ENCODE measurements around the gene LSP1. TPM values are rescaled to one million over a fixed set of nuclear protein-coding genes. Genes with fewer than 3 reads are reported as not detected.

The LSP1 gene
- total and polyA plus RNA-seq, 2 of the 8 experiments (the other 6 are each of a cell fraction or from before 2014, with no cell fraction given) = 0.03 TPM; not detected in 1

GRCh38 chr11:1866226-1866625 lies 13.3 kb downstream of the LSP1 start:
- H3K79me2 ChIP-seq (ENCODE audit: control insufficient read depth in 1 of 2, insufficient read depth in 2 of 2, low read length in 2 of 2) = no peaks in the 10 kb centered on the region
- H2BK15ac ChIP-seq (ENCODE audit: low read length) = no peak overlapping the region
- no peak overlapping the region for H3K23ac ChIP-seq (ENCODE audit: insufficient read length)
- peaks cover 0 to 13% (median 5%) of the 10 kb centered on the region in 4 experiments; a peak in 5 of 7 replicates for H3K4me1 ChIP-seq (replicated peaks in 1 of 4; ENCODE audit: control insufficient read depth in 3 of 4, insufficient read depth in 4 of 4, low read length in 3 of 4)
- ChIA-PET POLR2A (ENCODE audit: partially characterized antibody) (no interaction called here), CTCF (ENCODE audit: partially characterized antibody) (interaction anchor here (0.7 to 4.1 kb wide), 9 partner anchors 10 to 284 kb away, joined by 3 to 23 read pairs (median 3); partner anchors contain the start of gene SYT8)
- peaks cover 0 to 3% (median 0%) of the 10 kb centered on the region in 4 experiments; a peak in 1 of 7 replicates for H3K27me3 ChIP-seq (replicated peaks in 1 of 4; ENCODE audit: control insufficient read depth in 3 of 4, extremely low read depth in 1 of 4, insufficient read depth in 3 of 4, low read length in 3 of 4)
- H3K27ac ChIP-seq (ENCODE audit: low read depth, low read length) = no peak overlapping the region
- no peak for TF ChIP-seq TAF7 (optimal IDR thresholded peaks at IDR 0.05; ENCODE audit: borderline replicate concordance, low read depth, low read length)
- TF ChIP-seq PHF8 (conservative IDR thresholded peaks at IDR 0.05; ENCODE audit: low read depth, low read length) = no peak
- TF ChIP-seq ASH2L (IDR thresholded peaks at IDR 0.05; ENCODE audit: low read length) = no peak
- TF ChIP-seq CBX5 (IDR thresholded peaks at IDR 0.05; ENCODE audit: low read depth, low read length) = no peak
- TF ChIP-seq, protein P1, sequence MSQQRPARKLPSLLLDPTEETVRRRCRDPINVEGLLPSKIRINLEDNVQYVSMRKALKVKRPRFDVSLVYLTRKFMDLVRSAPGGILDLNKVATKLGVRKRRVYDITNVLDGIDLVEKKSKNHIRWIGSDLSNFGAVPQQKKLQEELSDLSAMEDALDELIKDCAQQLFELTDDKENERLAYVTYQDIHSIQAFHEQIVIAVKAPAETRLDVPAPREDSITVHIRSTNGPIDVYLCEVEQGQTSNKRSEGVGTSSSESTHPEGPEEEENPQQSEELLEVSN (IDR thresholded peaks at IDR 0.05) = no peak
- TF ChIP-seq POLR2AphosphoS5 (IDR thresholded peaks at IDR 0.05; ENCODE audit: low read depth, low read length) = no peak
- TF ChIP-seq RAD21 (IDR thresholded peaks at IDR 0.05 in 1 of 2, conservative IDR thresholded peaks at IDR 0.05 in 1 of 2; ENCODE audit: low read depth in 2 of 2, low read length in 2 of 2) = no peak
- H3K4me3 ChIP-seq (ENCODE audit: extremely low read depth in 1 of 4, insufficient read depth in 2 of 4, low read depth in 3 of 4, low read length in 4 of 4) = no peak overlapping the region
- H2BK12ac ChIP-seq (ENCODE audit: low read depth, low read length) = no peak overlapping the region
- 81% methylated on average over 7 of the region's 8 CpGs; no CpG with 5 or more reads in 1 of the 2 experiments for WGBS, 2 experiments (ENCODE audit: extremely low coverage in 1 of 2, insufficient coverage in 1 of 2, insufficient read length in 1 of 2, insufficient replicate concordance in 2 of 2, low coverage in 1 of 2, low lambda C conversion rate in 2 of 2, missing lambda C conversion rate in 1 of 2)
- no peak overlapping the region for H4K5ac ChIP-seq (ENCODE audit: insufficient read length, low read depth, low read length)
- H3K4ac ChIP-seq (replicated peaks; ENCODE audit: insufficient read length, low read depth, low read length) = no peak overlapping the region
- no peak overlapping the region for H2BK5ac ChIP-seq (ENCODE audit: low read depth, low read length)
- peaks cover 0 to 2% of the 10 kb centered on the region in 2 experiments for H4K20me1 ChIP-seq (replicated peaks in 1 of 2; ENCODE audit: control insufficient read depth in 1 of 2, insufficient read depth in 2 of 2, low read length in 2 of 2)
- DNase-seq (ENCODE audit: low read depth in 1 of 2, low spot score in 2 of 2) = no peak
- H3K4me2 ChIP-seq (ENCODE audit: insufficient read depth in 1 of 2, low read depth in 2 of 2, low read length in 2 of 2) = no peak overlapping the region
- no peak overlapping the region for H2AFZ ChIP-seq (ENCODE audit: low read length)
- no peak overlapping the region for H2BK20ac ChIP-seq (ENCODE audit: low read length)
- H3K23me2 ChIP-seq (ENCODE audit: low read depth, low read length) = peaks cover 9% of the 10 kb centered on the region; the same call in 1 of the 2 replicates
- no peak overlapping the region for H4K91ac ChIP-seq (replicated peaks; ENCODE audit: insufficient read length, low read length)
- no peak for FAIRE-seq
- H4K8ac ChIP-seq (ENCODE audit: extremely low read depth, insufficient read depth, low read length) = no peak overlapping the region
- no peak overlapping the region for H2BK120ac ChIP-seq (replicated peaks; ENCODE audit: low read depth, low read length)
- no peaks in the 10 kb centered on the region for H3K36me3 ChIP-seq (ENCODE audit: control insufficient read depth in 2 of 4, insufficient read depth in 4 of 4, low read length in 3 of 4)
- H3K14ac ChIP-seq (ENCODE audit: insufficient read length) = no peak overlapping the region
- no peak overlapping the region for H2AK5ac ChIP-seq (ENCODE audit: low read depth, low read length)
- H3K56ac ChIP-seq (replicated peaks; ENCODE audit: insufficient read length, low read depth, low read length) = no peak overlapping the region
- no peak overlapping the region for H3K9ac ChIP-seq (replicated peaks in 1 of 4; ENCODE audit: extremely low read depth in 1 of 4, low read depth in 3 of 4, low read length in 3 of 4)
- no peaks in the 10 kb centered on the region for H3K79me1 ChIP-seq (ENCODE audit: low read depth, low read length)
- H3K9me3 ChIP-seq (ENCODE audit: insufficient read depth in 2 of 2, low read depth in 1 of 2, low read length in 1 of 2) = no peaks in the 10 kb centered on the region
- H3K18ac ChIP-seq (ENCODE audit: extremely low read depth, low read length) = no peak overlapping the region

All from H1 (cell line).